Smooth muscle cell (in vitro differentiated cells): Measurements from ENCODE around the gene IQSEC1. TPM values are rescaled to one million over a fixed set of nuclear protein-coding genes. Genes with fewer than 3 reads are reported as not detected.

Experiments
- DNase-seq: peaks from one replicate; lab custom pipeline; 2025; ENCODE audit not compliant: unreplicated experiment; lab: John Stamatoyannopoulos, UW
- H2AFZ ChIP-seq: fragments of 200-600 bp; sonication (generic); 2 replicates; pipeline ENCODE4 v1.6.0; 2016; ENCODE audit warnings: antibody characterized with exemption, low read depth, mild to moderate bottlenecking
- H3F3A ChIP-seq: fragments of 200-600 bp; sonication (generic); 2 replicates; pipeline ENCODE4 v1.6.0; 2017; ENCODE audit warnings: antibody characterized with exemption, low read depth
- H3K27ac ChIP-seq: fragments of 200-600 bp; sonication (generic); 2 replicates; pipeline ENCODE4 v1.5.1; 2016; ENCODE audit warnings: low read depth, mild to moderate bottlenecking
- H3K27me3 ChIP-seq: fragments of 200-600 bp; sonication (generic); 2 replicates; pipeline ENCODE4 v1.6.1; 2016; ENCODE audit warnings: low read depth, mild to moderate bottlenecking
- H3K36me3 ChIP-seq: fragments of 200-600 bp; sonication (generic); 2 replicates; pipeline ENCODE4 v1.5.1; 2016; ENCODE audit warnings: low read depth
- H3K4me1 ChIP-seq: fragments of 200-600 bp; sonication (generic); 2 replicates; pipeline ENCODE4 v1.5.1; 2016; ENCODE audit warnings: low read depth
- H3K4me2 ChIP-seq: fragments of 200-600 bp; sonication (generic); 2 replicates; pipeline ENCODE4 v1.6.0; 2016; ENCODE audit warnings: mild to moderate bottlenecking
- H3K4me3 ChIP-seq: fragments of 200-600 bp; sonication (generic); 2 replicates; pipeline ENCODE4 v1.5.1; 2016; ENCODE audit warnings: mild to moderate bottlenecking
- H3K79me2 ChIP-seq: fragments of 200-600 bp; sonication (generic); 2 replicates; pipeline ENCODE4 v1.6.0; 2016; ENCODE audit warnings: low read depth, mild to moderate bottlenecking
- H3K9ac ChIP-seq: fragments of 200-600 bp; sonication (generic); 2 replicates; pipeline ENCODE4 v1.6.0; 2016; ENCODE audit warnings: low read depth
- H3K9me3 ChIP-seq: fragments of 200-600 bp; sonication (generic); replicated peaks from 2 replicates; pipeline ENCODE4 v1.5.1; 2016; ENCODE audit warnings: low read depth
- H4K20me1 ChIP-seq: fragments of 200-600 bp; sonication (generic); 2 replicates; pipeline ENCODE4 v1.6.0; 2016; ENCODE audit warnings: low read depth
- CTCF ChIP-seq: fragments of 200-600 bp; sonication (generic); IDR thresholded peaks from 2 replicates; pipeline ENCODE4 v1.5.1; 2017; ENCODE audit warnings: borderline replicate concordance, mild to moderate bottlenecking, antibody characterized with exemption; ENCODE audit not compliant: insufficient read depth, poor library complexity, severe bottlenecking
- WGBS: methylation state at CpG from one replicate; pipeline ENCODE4 v1.1.7; 2016; ENCODE audit warnings: low lambda C conversion rate; 5-methylcytosine and 5-hydroxymethylcytosine counted together
- polyA plus RNA-seq: library from polyadenylated mRNA; unstranded; fragments of >200 nt; fragmentation: Nextera tagmentation; extraction: Ambion mirVana; gene quantifications from 2 replicates; pipeline ENCODE4 v1.2.1, GENCODE V29; 2016
- total RNA-seq: library from RNA; depleted of rRNA; stranded (reverse); fragments of >200 nt; gene quantifications from 2 replicates; pipeline ENCODE4 v1.2.3, GENCODE V29; 2014

Gene IQSEC1
- total and polyA plus RNA-seq, 2 experiments from 2014 or later = 18.9 to 19.8 TPM

GRCh38 chr3:12986031-12986430 is 87.2 kb downstream of the IQSEC1 start:
- Histone ChIP-seq H3K79me2 (peaks cover 12% of the 10 kb centered on the region), H3K36me3 (no peaks in the 10 kb centered on the region), H3K27me3 (no peaks in the 10 kb centered on the region), H2AFZ (no peak overlapping the region), H3K9me3 (no peaks in the 10 kb centered on the region), H3K4me2 (peak overlapping the region; percentile 64), H3K4me3 (no peak overlapping the region), H3F3A (peaks cover 9% of the 10 kb centered on the region), H3K9ac (no peak overlapping the region), H3K27ac (no peak overlapping the region), H4K20me1 (peaks cover 92% of the 10 kb centered on the region), H3K4me1 (peaks cover 15% of the 10 kb centered on the region)
- DNase-seq = no peak
- no peak for TF ChIP-seq CTCF
- WGBS = 95% methylated on average over 8 of the region's 8 CpGs

GRCh38 chr3:12985148-12985547 is 88.1 kb downstream of the IQSEC1 start:
- no peaks in the 10 kb centered on the region for H3K9me3 ChIP-seq
- H3K4me1 ChIP-seq = peaks cover 14% of the 10 kb centered on the region
- no peaks in the 10 kb centered on the region for H3K36me3 ChIP-seq
- no peak for DNase-seq
- H3K79me2 ChIP-seq = peaks cover 12% of the 10 kb centered on the region
- peaks cover 95% of the 10 kb centered on the region for H4K20me1 ChIP-seq
- H2AFZ ChIP-seq = no peak overlapping the region
- no peaks in the 10 kb centered on the region for H3K27me3 ChIP-seq
- H3K27ac ChIP-seq = no peak overlapping the region
- no peak overlapping the region for H3K9ac ChIP-seq
- TF ChIP-seq CTCF = no peak
- no peak overlapping the region for H3K4me3 ChIP-seq
- 94% methylated on average over 6 of the region's 6 CpGs for WGBS
- no peak overlapping the region for H3K4me2 ChIP-seq
- H3F3A ChIP-seq = peaks cover 4% of the 10 kb centered on the region

- TF ChIP-seq CTCF = peak; percentile 63
Observed at GRCh38 chr3:12984023-12984823, 89.0 kb downstream of the IQSEC1 start.

GRCh38 chr3:12983319-12983718 is 89.9 kb downstream of the IQSEC1 start:
- Histone ChIP-seq H2AFZ (no peak overlapping the region), H3K4me3 (no peak overlapping the region), H3K9me3 (no peaks in the 10 kb centered on the region), H4K20me1 (peaks cover 95% of the 10 kb centered on the region), H3K27ac (no peak overlapping the region), H3K79me2 (peaks cover 5% of the 10 kb centered on the region), H3K4me1 (peaks cover 14% of the 10 kb centered on the region), H3K36me3 (no peaks in the 10 kb centered on the region), H3K9ac (no peak overlapping the region), H3K4me2 (no peak overlapping the region), H3K27me3 (no peaks in the 10 kb centered on the region), H3F3A (no peaks in the 10 kb centered on the region)
- 96% methylated on average over 9 of the region's 9 CpGs for WGBS
- no peak for DNase-seq
- no peak for TF ChIP-seq CTCF

More at GRCh38 chr3:12984023-12984823, 89.0 kb downstream of the IQSEC1 start:
- DNase-seq = no peak
- no peaks in the 10 kb centered on the region for H3K27me3 ChIP-seq
- H3F3A ChIP-seq = no peaks in the 10 kb centered on the region
- no peaks in the 10 kb centered on the region for H3K9me3 ChIP-seq
- 55% methylated on average over 7 of the region's 7 CpGs for WGBS
- H3K4me1 ChIP-seq = peaks cover 14% of the 10 kb centered on the region
- H3K79me2 ChIP-seq = peaks cover 12% of the 10 kb centered on the region
- no peak overlapping the region for H2AFZ ChIP-seq
- no peaks in the 10 kb centered on the region for H3K36me3 ChIP-seq
- no peak overlapping the region for H3K4me3 ChIP-seq
- H3K4me2 ChIP-seq = no peak overlapping the region
- peaks cover 95% of the 10 kb centered on the region for H4K20me1 ChIP-seq
- no peak overlapping the region for H3K27ac ChIP-seq
- no peak overlapping the region for H3K9ac ChIP-seq
